SK-MEL-5 (cell line): ENCODE data around the gene RAI14. TPM values are rescaled to one million over a fixed set of nuclear protein-coding genes. Genes with fewer than 3 reads are reported as not detected.
A peak's percentile ranks its signal among the peaks of the same experiment; 100 is the strongest.
"Not testable (repeated sequence)": the region's sequence is repeated elsewhere in the genome, so short reads cannot be mapped to it uniquely, and the experiment has no call there.

Source experiments
- DNase-seq: peaks from one replicate; pipeline ENCODE4 v3.0.0-alpha.2; 2016; ENCODE audit warnings: low read depth, low spot score
- in situ Hi-C: cut with HindIII; loops from 2 replicates; pipeline ENCODE4 v1.10.0; 2016; ENCODE audit warnings: low sequenced_read_pairs, high pct_unique_total_duplicates, low pct_unique_long_range_greater_than_20kb
- total RNA-seq: library from RNA; depleted of rRNA; stranded (reverse); fragments of >200 nt; shearing (Covaris generic); gene quantifications from 2 replicates; pipeline ENCODE4 v1.2.3, GENCODE V29; 2014

Gene RAI14
- total RNA-seq, 1 experiment from 2014 or later, result 45.1 TPM

- DNase-seq, result no peak
- in situ Hi-C loops, result no loop called here
These were observed 32.1 kb downstream of the RAI14 start for GRCh38 chr5:34688015-34688810.

GRCh38 chr5:34690301-34690700, 34.2 kb downstream of the RAI14 start:
- in situ Hi-C loops, result no loop called here
- DNase-seq, result no peak

- in situ Hi-C loops, result no loop called here
- no peak for DNase-seq
These were observed 34.8 kb downstream of the RAI14 start for GRCh38 chr5:34690898-34691297.

- in situ Hi-C loops, result no loop called here
- DNase-seq, result no peak
These were observed 35.2 kb downstream of the RAI14 start for GRCh38 chr5:34691326-34691725.

- in situ Hi-C loops, result no loop called here
- no peak for DNase-seq
These were observed 36.7 kb downstream of the RAI14 start for GRCh38 chr5:34692786-34693185.

GRCh38 chr5:34694012-34694411, 37.9 kb downstream of the RAI14 start:
- in situ Hi-C loops, result no loop called here
- DNase-seq, result no peak

- in situ Hi-C loops, result no loop called here
These were observed 38.6 kb downstream of the RAI14 start for GRCh38 chr5:34694685-34695084.

GRCh38 chr5:34695275-34696027, 39.3 kb downstream of the RAI14 start:
- in situ Hi-C loops, result no loop called here
- peak; percentile 24 for DNase-seq

More at GRCh38 chr5:34694685-34695084, 38.6 kb downstream of the RAI14 start:
- DNase-seq, result no peak

- no peak for DNase-seq
- in situ Hi-C loops, result no loop called here
These were observed 41.4 kb downstream of the RAI14 start for GRCh38 chr5:34697308-34698108.

GRCh38 chr5:34698109-34698419, 41.9 kb downstream of the RAI14 start:
- DNase-seq, result no peak
- in situ Hi-C loops, result no loop called here

- in situ Hi-C loops, result no loop called here
- no peak for DNase-seq
These were observed 42.6 kb downstream of the RAI14 start for GRCh38 chr5:34698754-34699153.

- DNase-seq, result no peak
- in situ Hi-C loops, result no loop called here
These were observed 43.3 kb downstream of the RAI14 start for GRCh38 chr5:34699155-34700077.

GRCh38 chr5:34700078-34700452, 43.9 kb downstream of the RAI14 start:
- in situ Hi-C loops, result no loop called here
- DNase-seq, result no peak

- DNase-seq, in situ Hi-C loops: not testable (repeated sequence)
These were observed 45.3 kb downstream of the RAI14 start for GRCh38 chr5:34701442-34701841.

- no peak for DNase-seq
- in situ Hi-C loops, result no loop called here
These were observed 47.9 kb downstream of the RAI14 start for GRCh38 chr5:34703767-34704713.

GRCh38 chr5:34706084-34706483, 50.0 kb downstream of the RAI14 start:
- in situ Hi-C loops, result no loop called here

More at GRCh38 chr5:34706084-34706483, 50.0 kb downstream of the RAI14 start:
- no peak for DNase-seq
